Activated T-cell treated with anti-CD3 and anti-CD28 coated beads, Interleukin-2, amount 50 U/mL, for 4 hours (primary cell): Measurements from ENCODE around the gene GPD2. TPM values are rescaled to one million over a fixed set of nuclear protein-coding genes. Genes with fewer than 3 reads are reported as not detected.

Source experiments
- ATAC-seq, 2 donors: fragments of 200-7000 bp; cut with Tn5 transposase; one replicate each; pipeline ENCODE4 v1.10.0; 2021
- DNase-seq: peaks from one replicate; pipeline ENCODE4 v3.0.0-alpha.2; 2020
- H3K27me3 Mint-ChIP-seq: one replicate; pipeline ENCODE4 v1.8.0; 2021; ENCODE audit warnings: low read depth, mixed read lengths
- H3K36me3 Mint-ChIP-seq: one replicate; pipeline ENCODE4 v1.8.0; 2022; ENCODE audit warnings: mixed read lengths; ENCODE audit not compliant: insufficient read depth
- H3K4me1 Mint-ChIP-seq: one replicate; pipeline ENCODE4 v1.8.0; 2021; ENCODE audit warnings: low read depth, mixed read lengths
- H3K4me3 Mint-ChIP-seq: one replicate; pipeline ENCODE4 v1.8.0; 2021; ENCODE audit warnings: mild to moderate bottlenecking, moderate library complexity, mixed read lengths
- H3K9me3 Mint-ChIP-seq: one replicate; pipeline ENCODE4 v1.8.0; 2021; ENCODE audit warnings: mixed read lengths
- total RNA-seq, 3 donors: library from RNA; stranded (reverse); gene quantifications; one replicate each; pipeline ENCODE4 v1.2.1, GENCODE V29; 2021

Gene GPD2
- total RNA-seq, 3 donors from 2014 or later: 20.7 to 21.1 (median 21.0) TPM

DNA sequence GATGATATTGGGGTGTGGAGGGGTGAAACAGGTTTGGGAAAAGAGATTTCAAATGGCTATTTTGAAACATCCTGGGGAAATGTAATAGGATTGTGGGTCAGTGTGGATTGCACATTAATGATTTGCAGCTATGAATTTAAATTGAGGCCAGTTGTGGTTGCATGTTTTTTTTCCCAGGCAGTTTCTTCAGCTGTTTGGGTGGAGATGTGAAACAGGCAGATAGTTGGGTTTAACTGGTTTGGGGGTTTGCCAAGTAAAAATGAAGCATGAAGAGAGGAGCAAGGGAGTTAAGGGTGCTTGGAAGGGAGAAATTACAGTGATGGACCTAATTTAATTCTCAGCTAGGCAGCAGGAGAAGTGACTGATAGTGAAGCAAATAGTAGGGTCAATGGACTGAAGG, 16.8 kb downstream of the GPD2 start:
- H3K4me1 Mint-ChIP-seq: peaks cover 33% of the 10 kb centered on the region
- DNase-seq: no peak
- H3K9me3 Mint-ChIP-seq: peaks cover 6% of the 10 kb centered on the region
- peaks cover 15% of the 10 kb centered on the region for H3K36me3 Mint-ChIP-seq
- H3K4me3 Mint-ChIP-seq: no peak overlapping the region
- no peak for ATAC-seq
- H3K27me3 Mint-ChIP-seq: no peaks in the 10 kb centered on the region

DNA sequence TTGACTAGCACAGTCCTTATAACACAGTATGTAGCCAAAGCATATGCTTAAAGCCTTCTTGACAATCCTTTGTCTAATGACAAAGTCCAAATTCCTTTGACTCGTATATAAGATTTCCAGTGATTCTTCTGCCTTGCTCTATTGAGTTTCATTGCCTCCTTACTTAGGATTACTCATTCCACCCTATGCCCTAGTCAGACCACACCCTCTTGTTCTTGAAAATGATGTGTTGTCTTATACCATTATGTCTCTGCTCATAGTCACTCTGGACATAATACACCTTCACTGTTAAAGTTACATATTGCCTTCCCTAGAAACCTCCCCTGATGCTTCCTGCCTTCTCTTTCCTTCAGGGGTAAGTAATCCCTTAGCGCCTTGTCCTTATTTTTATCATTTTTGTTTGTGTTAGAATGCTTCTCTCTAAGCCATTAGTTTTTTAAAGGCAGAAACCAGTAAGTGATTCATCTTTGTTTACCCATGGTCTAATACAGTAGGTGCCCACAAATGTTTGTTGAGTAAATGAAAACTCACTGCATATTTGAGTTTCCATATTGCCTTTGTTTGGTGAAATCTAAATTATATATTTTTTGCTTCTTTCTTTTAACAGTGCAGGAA, 19.3 kb downstream of the GPD2 start:
- Mint-ChIP-seq H3K36me3 (peaks cover 11% of the 10 kb centered on the region), H3K9me3 (peaks cover 6% of the 10 kb centered on the region), H3K27me3 (no peaks in the 10 kb centered on the region), H3K4me3 (no peak overlapping the region), H3K4me1 (peaks cover 33% of the 10 kb centered on the region)
- ATAC-seq (peak; percentile 57 to 80), DNase-seq (no peak)

DNA sequence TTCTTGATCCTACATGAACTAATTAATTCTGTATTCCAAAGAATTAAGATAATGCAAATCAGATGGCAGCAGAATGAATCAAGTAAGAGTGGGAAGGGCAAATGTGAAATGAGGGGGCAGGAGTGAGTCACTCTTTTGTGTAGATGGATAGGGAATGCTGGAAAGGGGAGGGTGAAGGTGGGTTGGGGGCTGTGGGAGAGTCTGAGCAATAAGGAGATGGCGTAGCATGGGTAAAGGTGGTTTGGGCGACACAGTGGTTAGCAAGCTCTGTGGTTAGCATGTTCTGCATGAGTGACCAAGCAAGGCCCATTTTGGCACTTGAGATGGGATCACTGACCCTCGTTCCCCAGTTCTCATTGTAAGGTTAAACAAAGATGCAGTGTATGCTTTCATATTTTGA, 20.4 kb downstream of the GPD2 start:
- H3K9me3 Mint-ChIP-seq: peaks cover 6% of the 10 kb centered on the region
- no peak for DNase-seq
- peaks cover 33% of the 10 kb centered on the region for H3K4me1 Mint-ChIP-seq
- no peak overlapping the region for H3K4me3 Mint-ChIP-seq
- H3K27me3 Mint-ChIP-seq: no peaks in the 10 kb centered on the region
- ATAC-seq: no peak
- peaks cover 11% of the 10 kb centered on the region for H3K36me3 Mint-ChIP-seq

DNA sequence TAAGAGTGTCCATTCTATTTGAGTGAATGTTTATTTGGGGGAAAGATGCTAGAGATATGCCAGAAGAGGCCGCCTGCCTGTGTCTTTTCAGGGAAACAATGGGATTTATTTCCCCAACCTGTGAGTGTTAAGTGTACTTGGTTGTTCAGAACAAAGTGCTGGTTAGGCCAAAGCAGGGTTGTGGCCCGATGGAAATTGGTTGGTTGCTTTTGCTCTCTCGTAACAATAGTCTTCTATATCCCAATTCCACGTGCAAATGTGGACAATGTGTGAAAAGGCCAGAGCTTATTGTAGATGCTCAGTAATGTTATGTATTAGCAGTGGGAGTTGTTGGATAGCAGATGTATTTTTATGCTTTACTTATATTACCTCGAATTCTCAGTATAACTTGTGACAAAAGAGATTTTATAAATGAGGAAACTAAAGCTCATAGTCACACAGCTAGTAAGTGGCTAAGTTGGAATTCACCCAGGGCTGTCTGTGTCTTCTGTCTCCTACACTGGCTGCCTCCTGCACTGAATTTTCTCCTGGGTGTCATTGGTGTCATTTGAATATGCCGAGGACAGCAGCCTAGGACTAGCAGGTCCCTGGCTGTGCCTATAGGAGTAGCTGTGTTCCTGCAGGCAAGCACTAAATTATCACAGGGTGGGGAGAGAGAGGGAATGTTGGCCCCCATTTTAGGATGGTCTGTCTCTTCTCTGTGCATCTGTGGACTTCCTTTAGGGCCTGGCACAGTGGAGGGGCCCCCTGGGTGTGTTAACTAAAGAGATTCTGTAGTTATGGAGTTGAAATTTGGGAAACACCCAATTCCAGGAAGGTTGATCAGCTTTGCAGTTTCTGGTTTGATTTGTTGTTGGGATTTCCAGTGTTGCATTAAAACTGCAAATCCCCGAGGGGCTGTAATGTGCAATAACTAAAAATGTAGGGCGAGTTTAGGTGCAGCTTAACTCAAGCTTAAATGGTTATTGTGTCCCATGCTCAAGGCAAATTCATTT, 21.6 kb downstream of the GPD2 start:
- ATAC-seq (no peak), DNase-seq (no peak)
- Mint-ChIP-seq H3K36me3 (peaks cover 7% of the 10 kb centered on the region), H3K4me1 (peaks cover 27% of the 10 kb centered on the region), H3K4me3 (no peak overlapping the region), H3K9me3 (peaks cover 2% of the 10 kb centered on the region), H3K27me3 (no peaks in the 10 kb centered on the region)

DNA sequence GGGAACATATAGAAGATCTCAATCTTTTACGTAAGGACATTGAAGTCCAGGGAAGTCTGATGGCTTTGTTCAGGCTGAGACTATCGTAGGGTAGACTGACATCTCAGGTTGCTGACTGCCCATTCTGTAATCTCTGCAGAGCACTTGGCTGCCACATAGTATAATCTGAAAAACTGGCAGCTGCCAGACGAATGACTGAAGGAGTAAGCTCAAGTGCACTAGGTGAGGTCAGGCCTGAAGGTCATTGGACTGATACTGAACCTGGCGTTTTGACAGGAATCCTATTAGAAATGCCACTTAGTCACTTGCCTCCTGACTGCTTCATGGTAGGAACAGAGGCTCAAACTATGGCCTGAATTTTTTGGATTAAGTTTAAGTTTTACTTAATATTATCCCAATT, 23.5 kb downstream of the GPD2 start:
- Mint-ChIP-seq H3K36me3 (peaks cover 2% of the 10 kb centered on the region), H3K4me1 (peaks cover 20% of the 10 kb centered on the region), H3K4me3 (no peak overlapping the region), H3K9me3 (no peaks in the 10 kb centered on the region), H3K27me3 (no peaks in the 10 kb centered on the region)
- ATAC-seq: no peak
- no peak for DNase-seq

- DNase-seq: no peak
- no peak overlapping the region for H3K4me3 Mint-ChIP-seq
- H3K4me1 Mint-ChIP-seq: peaks cover 17% of the 10 kb centered on the region
- no peak for ATAC-seq
- no peaks in the 10 kb centered on the region for H3K9me3 Mint-ChIP-seq
- H3K27me3 Mint-ChIP-seq: no peaks in the 10 kb centered on the region
- H3K36me3 Mint-ChIP-seq: no peaks in the 10 kb centered on the region
Observed at GRCh38 chr2:156464106-156464505, 27.9 kb downstream of the GPD2 start.

GRCh38 chr2:156465573-156465972, 29.4 kb downstream of the GPD2 start:
- no peaks in the 10 kb centered on the region for H3K27me3 Mint-ChIP-seq
- ATAC-seq: no peak
- no peak for DNase-seq
- H3K36me3 Mint-ChIP-seq: peaks cover 6% of the 10 kb centered on the region
- peaks cover 21% of the 10 kb centered on the region for H3K4me1 Mint-ChIP-seq
- H3K9me3 Mint-ChIP-seq: no peaks in the 10 kb centered on the region
- H3K4me3 Mint-ChIP-seq: no peak overlapping the region

- DNase-seq: no peak
- no peak for ATAC-seq
- H3K4me3 Mint-ChIP-seq: no peak overlapping the region
- H3K9me3 Mint-ChIP-seq: no peaks in the 10 kb centered on the region
- peaks cover 6% of the 10 kb centered on the region for H3K36me3 Mint-ChIP-seq
- no peaks in the 10 kb centered on the region for H3K27me3 Mint-ChIP-seq
- peaks cover 31% of the 10 kb centered on the region for H3K4me1 Mint-ChIP-seq
Observed at GRCh38 chr2:156466739-156467405, 30.7 kb downstream of the GPD2 start.

GRCh38 chr2:156470975-156471583, 34.9 kb downstream of the GPD2 start:
- H3K36me3 Mint-ChIP-seq: peaks cover 6% of the 10 kb centered on the region
- no peaks in the 10 kb centered on the region for H3K9me3 Mint-ChIP-seq
- H3K4me3 Mint-ChIP-seq: no peak overlapping the region
- H3K4me1 Mint-ChIP-seq: peaks cover 44% of the 10 kb centered on the region
- DNase-seq: no peak
- ATAC-seq: no peak
- no peaks in the 10 kb centered on the region for H3K27me3 Mint-ChIP-seq

DNA sequence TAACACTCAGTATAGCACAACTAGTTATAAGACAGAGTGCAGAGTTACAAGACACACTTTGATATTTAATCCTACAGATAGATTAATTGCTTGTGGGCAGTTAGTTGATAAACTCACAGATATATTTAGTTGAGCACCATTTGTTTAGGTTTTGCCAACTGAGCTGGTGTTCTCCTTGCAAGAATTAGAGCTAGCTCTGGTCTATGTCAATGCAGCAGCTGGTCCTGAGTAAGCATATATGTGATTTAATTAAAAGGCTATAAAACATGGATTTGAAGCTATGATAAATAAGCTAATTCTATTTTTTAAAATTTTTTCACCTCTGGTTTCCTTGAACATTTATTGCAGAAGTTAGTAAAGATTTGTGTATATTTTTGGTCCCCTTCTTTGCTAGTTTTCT, 35.6 kb downstream of the GPD2 start:
- Mint-ChIP-seq H3K36me3 (peaks cover 6% of the 10 kb centered on the region), H3K4me3 (no peak overlapping the region), H3K4me1 (peaks cover 45% of the 10 kb centered on the region), H3K27me3 (no peaks in the 10 kb centered on the region), H3K9me3 (no peaks in the 10 kb centered on the region)
- no peak for DNase-seq
- ATAC-seq: no peak

- Mint-ChIP-seq H3K36me3 (peaks cover 9% of the 10 kb centered on the region), H3K4me3 (no peak overlapping the region), H3K27me3 (no peaks in the 10 kb centered on the region), H3K9me3 (no peaks in the 10 kb centered on the region), H3K4me1 (peaks cover 41% of the 10 kb centered on the region)
- DNase-seq (no peak), ATAC-seq (peak; percentile 60 to 72)
Observed at GRCh38 chr2:156472686-156473085, 36.5 kb downstream of the GPD2 start.

DNA sequence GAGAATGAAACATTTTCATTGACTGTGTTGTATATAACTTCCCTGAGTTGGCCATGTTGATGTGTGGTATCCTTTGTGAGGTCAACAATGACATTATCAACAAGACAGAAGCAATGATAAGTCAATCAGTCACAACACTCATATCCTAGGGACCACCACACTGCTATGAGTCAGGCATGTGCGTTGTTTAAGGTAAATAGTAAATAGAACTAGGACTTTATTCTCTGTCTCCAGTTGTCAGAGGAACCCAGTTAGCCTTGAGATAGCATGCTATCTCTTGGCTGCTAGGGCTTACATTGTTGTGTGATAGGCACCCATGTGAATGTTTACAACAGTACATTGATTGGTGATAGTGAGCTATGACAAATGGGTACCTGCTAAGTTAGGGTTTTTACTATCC, 37.3 kb downstream of the GPD2 start:
- H3K4me1 Mint-ChIP-seq: peaks cover 41% of the 10 kb centered on the region
- H3K4me3 Mint-ChIP-seq: no peak overlapping the region
- ATAC-seq (no peak), DNase-seq (no peak)
- no peaks in the 10 kb centered on the region for H3K9me3 Mint-ChIP-seq
- peaks cover 9% of the 10 kb centered on the region for H3K36me3 Mint-ChIP-seq
- no peaks in the 10 kb centered on the region for H3K27me3 Mint-ChIP-seq

DNA sequence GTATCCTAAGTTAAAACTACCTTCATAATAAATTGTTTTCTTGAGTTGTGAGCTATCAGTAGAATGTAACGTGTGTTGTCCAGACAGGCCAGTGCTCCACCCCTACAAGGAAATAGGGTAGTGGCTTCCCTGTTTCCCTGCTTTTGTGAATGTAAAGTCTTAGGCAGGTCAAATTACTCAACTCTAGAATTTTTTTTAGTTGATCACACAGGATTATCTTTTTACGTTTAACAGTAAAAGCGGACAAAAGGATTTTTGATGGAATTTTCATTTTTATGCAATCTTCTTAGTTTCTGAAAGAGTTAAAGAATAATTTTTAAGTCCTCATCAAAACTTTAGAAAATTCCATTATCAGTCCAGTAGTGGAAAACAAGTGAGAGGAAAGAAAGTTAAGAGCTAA, 38.2 kb downstream of the GPD2 start:
- H3K36me3 Mint-ChIP-seq: peaks cover 11% of the 10 kb centered on the region
- ATAC-seq: no peak
- DNase-seq: no peak
- H3K27me3 Mint-ChIP-seq: no peaks in the 10 kb centered on the region
- H3K4me3 Mint-ChIP-seq: no peak overlapping the region
- no peaks in the 10 kb centered on the region for H3K9me3 Mint-ChIP-seq
- peaks cover 40% of the 10 kb centered on the region for H3K4me1 Mint-ChIP-seq
